Activated CD4-positive, alpha-beta T cell treated with anti-CD3 and anti-CD28 coated beads, Interleukin-2, Interleukin-6, amounts not matched to agents 100 ng/mL and 50 ng/mL, durations not matched to agents 16 hours and 8 hours (primary cell): ENCODE results near the gene LRIG1.

ENCODE experiments used
- DNase-seq: peaks from one replicate; pipeline ENCODE4 v3.0.0-alpha.2; 2020

Gene LRIG1

DNA sequence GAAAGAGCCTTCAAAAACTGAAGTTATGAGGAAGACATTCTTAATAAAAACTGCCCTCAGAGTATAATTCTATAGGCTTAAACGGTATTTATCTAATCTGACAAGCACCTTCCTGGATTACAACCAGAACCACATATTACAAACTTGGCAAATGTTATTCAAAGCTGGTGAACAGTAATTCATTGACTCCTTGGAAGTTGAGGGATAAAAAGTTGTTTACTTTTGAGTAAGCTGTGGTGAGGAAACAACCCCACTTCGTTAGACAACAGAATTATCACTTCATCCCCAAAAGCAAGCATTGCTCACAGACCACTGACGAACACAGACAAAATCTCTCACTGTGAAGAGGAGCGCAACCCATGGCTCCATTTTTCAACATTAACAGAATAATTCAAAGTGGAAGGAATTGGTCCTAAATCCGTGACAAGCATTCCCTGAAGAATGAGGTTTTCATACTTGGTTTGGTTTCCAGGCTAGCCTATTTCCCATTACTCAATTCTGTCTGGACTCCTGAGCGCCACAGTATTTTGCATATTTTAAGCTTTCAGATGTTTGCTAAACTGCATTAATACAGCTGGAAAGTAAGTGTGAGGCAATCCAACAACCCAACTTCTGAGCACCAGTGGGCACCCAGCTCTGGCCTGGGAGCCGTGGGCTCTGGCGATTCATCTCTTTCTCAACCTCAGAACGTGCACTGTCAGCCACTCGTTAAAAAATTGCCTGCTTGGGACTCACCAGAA, 32.7 kb downstream of the LRIG1 start:
- peak; percentile 69 for DNase-seq

DNA sequence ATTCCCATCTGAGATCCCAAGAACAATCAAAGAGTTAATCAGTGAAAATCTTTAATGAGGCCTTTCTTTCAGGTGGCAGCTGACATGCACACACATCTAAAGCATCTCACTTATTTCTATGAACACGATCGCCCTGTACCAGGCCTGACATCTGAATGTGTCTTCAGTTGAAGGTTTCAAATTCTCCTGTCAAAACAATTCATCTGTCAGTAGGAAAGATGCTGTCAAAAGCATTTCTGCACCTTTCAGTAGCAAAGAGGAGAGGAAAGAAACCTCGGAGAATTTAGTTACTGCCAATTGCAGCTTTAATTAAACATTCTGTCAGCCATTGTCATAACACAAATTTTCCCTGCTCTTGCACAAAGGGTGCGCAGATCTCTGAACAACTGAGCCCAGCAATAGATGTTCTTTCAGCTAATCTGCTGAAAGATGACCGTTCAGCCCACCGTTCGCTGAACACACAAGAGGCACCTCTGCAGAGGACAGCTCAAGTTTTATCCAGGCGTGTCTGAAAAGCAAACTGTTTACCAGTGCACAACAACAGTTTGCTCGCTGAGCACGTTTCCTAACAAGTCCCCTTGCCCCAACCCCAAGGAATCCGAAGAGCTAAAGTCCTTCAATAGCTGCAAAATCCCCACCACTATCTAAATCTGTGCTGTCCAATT, 34.1 kb downstream of the LRIG1 start:
- no peak for DNase-seq

DNA sequence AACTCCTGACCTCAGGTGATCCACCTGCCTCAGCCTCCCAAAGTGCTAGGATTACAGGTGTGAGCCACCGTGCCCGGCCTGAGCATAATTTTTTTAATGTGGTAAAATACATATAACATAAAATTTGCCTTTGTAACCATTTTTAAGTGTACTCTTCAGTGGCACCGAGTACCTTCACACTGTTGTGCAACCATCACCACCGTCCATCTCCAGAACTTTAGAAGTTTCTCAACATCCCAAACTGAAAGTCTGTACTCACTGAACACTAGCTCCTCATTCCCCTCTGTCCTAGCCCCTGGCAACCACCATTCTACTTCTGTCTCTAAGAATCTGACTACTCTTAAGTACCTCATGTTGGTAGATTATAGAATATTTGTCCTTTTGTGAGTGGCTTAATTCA, 35.2 kb downstream of the LRIG1 start:
- no peak for DNase-seq

DNA sequence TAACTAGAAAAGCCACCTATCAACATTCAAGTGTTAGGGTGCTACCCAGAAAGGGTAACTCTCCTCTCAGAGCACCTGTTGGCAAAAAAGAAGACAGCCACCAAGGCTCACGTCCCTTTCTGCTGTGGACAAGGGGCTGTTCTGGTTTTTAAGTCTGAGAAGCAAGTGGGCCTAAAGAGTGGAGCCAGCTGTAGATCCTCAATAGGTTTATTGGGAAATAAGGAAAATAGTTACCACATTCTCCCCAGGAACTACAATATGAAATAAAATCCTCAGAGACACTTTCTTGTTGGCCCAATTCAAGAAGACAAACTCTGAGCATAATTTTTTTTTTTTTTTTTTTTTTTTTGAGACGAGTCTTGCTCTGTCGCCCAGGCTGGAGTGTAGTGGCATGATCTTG, 35.8 kb downstream of the LRIG1 start:
- no peak for DNase-seq

DNA sequence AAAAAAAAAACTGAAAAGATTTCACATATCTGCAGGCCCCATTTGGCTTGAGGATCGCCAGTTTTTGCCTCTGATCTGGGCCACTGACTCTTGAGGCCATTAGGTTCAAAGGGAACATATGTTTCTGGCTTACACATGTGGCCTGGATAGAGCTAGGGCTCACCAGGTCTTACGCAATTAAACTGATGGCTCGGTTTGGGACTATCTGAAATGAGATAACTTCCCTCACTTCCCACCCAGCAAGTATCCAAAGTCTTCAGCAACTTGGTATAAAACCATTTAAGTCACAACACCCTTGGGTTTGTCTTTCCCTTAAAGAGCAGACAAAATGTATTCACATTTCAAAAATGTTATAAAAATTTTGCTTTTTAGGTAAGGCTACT, 36.3 kb downstream of the LRIG1 start:
- no peak for DNase-seq

DNA sequence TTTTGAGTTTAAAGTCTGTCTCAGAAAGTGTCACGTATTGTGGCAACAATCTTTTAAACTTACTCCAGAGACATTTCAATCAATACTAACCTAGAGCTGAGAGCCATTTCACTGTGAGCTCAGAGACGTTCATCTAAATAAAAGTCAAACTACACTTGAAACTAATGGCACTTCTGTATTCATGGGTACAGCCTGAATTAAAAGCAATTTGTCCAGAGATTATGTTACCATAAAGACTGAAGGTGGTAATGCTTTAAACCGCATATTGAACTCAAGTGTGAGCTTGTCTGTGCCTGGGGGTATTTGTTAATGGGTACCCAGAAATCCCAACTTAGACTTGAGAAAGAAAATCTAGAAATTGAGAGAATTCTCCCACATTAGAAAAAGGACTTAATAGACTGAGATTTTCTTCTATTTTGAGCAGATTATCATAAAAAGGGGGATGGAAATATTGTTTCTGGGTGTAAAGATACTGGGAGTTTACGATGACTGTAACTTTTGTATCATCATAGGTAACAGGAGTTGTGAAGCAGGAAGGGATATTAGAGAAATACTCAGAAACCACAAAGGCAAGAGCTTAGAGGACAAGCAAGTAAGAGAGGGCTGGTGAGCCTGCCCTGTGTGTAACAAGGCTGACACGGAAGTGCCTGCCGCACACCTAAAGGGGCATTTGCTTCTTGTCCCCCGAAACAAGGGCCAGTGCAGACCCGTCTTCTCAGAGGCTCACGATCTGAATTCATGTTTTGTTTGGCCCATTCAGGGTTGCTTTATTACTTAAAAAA, 36.9 kb downstream of the LRIG1 start:
- no peak for DNase-seq

DNA sequence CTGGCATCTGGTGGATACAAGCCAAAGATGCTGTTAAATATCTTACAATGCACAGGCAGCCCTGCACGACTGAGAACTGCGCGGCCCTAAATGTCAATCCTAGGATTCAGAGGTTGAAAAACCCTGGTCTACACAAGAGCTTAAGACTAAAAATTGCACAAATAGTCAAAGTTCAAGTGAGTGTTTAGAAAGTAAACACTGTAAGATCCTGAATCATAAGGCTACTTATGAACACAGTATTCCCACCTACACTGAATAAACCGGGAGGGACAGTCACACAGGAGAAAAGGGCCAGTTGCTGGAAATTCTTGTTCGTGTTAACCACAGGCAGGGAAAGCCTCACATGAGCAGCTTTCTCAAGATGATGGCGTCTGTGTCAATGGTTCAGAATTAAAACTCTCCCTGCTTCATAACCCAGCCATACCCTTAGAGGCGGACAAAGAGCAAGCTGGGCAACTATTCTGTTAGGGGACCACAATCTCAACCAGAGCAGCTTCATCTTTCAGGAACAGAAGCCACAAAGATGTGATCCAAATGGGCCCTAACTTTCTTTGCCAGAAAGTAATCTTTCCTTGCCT, 37.7 kb downstream of the LRIG1 start:
- no peak for DNase-seq

DNA sequence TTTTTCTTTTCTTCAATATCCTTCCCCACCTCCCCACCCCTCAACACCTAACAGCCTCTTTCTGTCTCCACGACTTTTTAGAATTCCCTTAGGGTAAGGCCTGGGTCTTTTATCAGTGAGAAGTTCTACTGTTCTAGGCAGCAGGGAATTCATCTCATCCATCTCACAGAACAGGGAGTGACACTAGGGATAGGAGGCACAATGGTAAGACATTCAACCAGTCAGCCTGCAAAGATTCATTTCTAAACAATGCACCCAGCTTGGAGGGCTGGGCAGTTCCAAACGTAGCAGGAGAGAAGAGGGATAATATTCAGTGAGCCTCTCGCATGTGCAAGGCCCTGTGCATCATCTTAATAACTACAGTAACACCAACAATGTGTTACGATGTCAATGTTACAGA, 43.6 kb downstream of the LRIG1 start:
- DNase-seq, result no peak

DNA sequence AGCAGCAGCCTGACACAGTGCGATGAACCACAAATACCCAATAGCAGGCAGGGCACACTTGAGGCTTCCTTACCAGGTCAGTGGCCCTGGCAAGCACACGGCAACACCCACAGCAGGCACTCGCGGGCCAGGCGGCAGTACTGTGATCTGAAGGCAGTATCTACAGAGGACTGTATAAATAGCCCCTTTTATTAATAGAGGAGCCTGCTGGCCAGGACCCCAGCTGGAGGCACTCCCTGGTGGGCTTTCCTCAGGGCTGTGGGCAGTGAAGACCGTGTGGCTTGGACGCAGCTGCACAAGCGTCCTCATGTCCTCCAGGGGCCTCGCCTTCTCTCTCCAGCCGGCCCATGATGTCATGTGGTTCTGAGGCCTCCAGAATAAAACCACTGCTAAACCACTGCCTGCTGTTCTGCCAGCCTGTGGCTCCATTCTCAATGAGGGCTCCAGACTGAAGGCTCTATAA, 44.1 kb downstream of the LRIG1 start:
- DNase-seq, result peak; percentile 36

DNA sequence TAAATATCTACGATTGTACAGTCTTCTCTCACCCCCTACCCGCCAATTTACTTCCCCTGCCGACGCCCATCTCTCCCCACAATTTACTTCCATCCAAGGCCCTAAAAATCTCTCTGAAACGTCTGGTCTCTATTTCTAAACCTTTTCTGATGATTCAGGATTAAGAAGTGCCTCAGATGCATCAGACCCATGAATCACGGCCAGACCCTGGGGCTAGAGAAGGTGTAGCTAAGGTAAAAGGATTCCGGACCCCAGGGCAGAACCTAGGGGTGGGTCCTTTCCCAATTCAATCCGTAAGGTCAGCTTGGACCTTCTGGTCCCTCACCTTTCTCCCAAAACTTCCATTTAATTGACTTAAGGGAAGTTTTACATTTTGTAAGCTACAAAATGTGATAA, 46.4 kb downstream of the LRIG1 start:
- DNase-seq, result no peak

DNA sequence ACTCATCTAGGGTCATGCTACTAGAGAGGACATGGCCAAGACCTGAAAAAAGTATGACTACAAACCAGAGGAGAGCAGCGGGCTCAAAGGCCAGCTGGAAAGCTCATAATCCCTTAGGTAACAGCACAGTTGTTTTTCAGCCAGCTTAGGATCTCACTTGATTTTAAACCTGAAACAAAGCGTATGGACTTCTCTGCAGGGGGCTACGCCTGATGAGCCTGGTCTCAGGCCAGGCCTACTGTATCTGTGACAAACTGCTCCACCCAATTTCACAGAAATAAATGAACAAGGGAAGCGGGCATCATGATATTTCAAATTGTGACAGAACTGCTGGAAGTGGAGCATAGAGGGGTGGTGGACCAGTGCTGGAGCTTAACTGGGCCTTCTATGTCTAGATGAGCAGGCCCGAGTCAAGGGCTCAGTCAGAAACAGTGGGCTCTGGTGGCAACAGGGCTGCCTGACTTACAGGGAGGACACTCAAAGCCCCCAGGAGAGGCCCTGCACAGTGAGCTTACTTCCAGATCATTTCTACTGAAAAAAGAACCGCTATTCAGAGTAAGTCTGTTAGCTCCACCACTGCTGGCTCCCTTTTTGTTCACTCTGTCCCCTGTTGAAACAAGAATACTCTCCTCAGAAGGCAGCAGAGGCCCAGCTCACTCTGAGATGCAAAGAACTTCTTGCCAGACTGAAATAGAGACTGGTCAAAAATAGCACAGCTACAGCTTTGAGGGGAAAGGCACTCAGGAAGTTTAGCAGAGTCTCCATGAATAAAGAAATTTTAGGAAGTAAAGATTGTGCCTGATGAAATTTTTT, 47.0 kb downstream of the LRIG1 start:
- no peak for DNase-seq

DNA sequence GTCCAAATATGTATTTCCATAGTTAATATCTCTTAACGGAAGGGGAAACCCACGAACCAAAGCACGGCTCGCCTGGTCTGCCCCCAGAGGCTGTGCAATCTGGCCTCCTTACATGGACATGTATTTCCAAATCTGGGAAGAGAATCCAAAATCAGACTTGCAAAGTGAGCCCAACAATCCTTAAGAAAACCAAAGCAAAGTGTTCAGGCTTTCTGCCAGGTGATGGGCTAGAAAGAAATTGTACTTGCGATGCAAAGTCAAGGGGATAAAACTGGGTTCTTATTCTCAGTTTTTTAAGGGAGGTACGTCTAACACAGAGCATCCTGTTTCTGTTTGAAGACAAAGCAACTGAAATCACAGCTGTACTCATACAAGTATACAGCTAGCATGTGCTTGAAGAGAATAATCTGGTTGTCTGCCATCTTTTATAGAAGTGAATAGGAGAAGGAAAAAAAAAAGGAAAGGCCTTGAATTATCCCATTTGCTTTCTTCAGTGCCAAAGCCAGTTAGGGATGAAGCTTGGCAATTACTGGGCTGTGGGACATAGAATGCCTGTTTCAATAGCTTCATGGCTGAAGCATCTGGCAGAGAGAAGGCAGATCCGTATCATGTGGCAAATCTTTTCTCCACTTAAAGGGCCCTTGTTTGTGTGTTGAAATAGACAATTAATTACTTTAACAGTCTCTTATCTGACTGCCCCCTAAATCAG, 48.4 kb downstream of the LRIG1 start:
- no peak for DNase-seq

DNA sequence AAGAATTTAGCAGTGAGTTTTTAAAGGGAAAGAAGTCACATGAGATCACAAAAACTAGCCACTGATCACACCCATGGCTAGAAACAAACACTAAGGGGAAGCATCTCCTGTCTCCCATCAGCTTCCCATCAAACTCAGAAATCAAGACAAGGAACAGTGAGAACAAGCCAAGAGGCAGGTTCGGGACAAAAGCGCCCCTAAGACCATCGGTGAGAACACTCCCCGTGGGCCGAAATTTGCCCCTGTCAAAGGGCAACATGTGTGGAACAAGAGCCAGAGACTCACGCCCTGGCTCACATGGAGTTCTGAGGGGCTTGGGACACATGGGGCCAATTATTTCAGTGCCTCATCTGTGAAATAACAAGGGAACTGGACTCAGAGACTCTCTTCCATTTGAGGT, 49.1 kb downstream of the LRIG1 start:
- DNase-seq, result no peak

DNA sequence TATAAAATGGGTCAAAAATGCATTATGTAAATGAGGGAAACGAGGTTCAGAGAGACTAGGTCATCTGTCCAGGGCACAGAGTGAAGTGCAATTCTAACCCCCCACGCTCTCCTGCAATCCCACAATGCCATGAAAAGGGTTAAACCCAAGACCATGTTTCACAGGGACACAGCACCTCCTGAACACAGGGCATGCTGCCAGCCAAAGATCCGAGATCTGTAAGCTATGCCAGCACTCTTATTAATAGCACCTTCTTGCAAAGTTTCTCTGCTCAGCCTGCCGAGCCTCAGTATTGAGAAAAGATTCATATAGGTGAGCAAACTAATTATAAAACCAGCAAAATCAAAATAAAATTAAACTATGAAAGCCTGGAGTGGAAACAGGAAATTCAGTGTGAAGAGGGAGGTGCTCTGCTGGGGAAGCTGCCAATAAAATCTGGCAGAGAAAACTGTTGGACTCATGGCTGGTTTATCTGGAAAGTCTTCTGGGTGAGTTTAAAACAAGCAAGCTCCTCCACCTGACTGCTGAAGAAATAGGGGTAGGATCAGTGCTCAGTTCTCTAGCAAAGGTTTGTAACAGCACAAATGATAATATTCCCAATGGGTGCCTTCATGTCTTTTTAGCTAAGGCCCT, 50.3 kb downstream of the LRIG1 start:
- DNase-seq, result no peak

DNA sequence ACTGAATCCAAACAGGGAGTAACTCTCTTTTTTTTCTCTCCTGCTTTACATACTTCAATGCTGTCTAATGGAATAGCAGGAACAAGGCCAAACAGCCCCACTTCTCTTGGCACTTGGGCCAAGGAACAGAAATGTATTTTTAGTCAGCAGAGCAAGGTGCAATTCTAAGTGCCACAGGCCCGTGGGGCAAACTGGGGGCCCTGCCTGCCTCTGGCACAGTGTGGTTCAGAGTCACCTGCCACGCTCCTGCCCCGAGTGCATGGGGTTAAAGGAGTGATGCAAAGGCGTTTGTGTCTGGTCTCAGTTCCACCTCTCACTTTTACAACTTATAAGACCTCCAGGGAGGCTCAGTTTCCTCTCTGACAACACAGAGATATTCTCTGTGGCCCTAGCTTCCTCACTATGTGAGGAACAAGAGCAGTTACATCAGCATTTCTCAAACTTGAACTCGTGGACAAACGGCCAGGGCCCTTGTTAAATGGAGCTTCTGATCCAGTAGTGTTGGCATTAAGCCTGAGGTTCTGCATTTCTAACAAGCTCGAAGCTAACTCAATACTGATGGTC, 51.3 kb downstream of the LRIG1 start:
- DNase-seq, result no peak

DNA sequence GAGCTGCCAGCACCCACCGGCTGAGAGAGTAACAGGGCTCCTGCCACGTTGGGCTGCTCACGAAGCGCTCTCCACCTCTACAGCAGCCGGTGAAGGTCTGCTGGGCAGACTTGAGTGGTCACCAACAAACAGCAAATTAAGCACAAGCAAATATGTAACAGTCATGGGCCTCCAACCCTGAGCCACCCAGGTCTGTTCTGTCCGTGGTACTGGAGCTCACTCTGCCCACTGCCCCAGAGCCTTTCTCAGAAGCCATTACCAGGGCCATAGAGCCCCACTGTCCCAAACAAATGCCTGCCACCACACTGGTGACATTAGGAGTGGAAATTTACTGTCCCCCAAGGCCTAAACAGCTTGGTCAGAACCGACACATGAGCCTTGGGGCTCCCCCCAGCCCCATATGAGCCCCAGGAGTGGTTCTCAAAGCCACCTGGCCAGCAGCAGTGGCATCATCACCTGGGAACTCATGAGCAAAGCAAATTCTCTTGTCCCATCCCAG, 56.6 kb downstream of the LRIG1 start:
- no peak for DNase-seq

DNA sequence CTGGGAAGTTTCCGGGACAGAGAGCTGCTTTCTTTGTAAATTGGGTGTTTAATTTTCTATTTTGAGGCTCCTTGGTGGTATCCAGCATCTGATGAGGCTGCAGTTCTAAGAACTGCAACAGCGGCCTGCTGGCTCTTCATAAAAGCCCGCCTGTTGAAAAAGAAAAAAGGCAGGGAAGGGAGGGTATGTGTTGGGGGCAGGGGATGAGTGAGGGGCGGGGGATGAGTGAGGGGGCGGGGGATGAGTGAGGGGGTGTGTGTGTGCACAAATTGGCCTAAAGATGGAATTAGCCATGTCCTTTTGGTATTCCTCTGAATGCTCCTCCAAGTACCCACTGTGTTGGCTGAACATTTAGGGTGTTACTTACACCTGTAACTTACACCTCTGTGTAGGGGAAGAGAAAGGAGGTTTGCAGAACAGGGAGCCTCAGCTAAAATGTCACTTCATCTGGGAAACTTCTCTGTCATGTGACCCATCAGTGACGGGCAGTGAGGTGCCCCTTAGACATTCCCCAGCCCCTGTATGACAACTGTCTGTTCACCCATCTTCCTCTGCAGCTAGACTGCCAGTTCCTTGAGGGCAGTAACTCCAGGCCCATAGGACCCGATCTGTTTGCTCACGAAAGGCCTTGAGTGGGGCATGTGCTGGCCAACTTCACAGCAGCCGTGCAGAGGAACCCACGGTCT, 57.6 kb downstream of the LRIG1 start:
- DNase-seq, result no peak

DNA sequence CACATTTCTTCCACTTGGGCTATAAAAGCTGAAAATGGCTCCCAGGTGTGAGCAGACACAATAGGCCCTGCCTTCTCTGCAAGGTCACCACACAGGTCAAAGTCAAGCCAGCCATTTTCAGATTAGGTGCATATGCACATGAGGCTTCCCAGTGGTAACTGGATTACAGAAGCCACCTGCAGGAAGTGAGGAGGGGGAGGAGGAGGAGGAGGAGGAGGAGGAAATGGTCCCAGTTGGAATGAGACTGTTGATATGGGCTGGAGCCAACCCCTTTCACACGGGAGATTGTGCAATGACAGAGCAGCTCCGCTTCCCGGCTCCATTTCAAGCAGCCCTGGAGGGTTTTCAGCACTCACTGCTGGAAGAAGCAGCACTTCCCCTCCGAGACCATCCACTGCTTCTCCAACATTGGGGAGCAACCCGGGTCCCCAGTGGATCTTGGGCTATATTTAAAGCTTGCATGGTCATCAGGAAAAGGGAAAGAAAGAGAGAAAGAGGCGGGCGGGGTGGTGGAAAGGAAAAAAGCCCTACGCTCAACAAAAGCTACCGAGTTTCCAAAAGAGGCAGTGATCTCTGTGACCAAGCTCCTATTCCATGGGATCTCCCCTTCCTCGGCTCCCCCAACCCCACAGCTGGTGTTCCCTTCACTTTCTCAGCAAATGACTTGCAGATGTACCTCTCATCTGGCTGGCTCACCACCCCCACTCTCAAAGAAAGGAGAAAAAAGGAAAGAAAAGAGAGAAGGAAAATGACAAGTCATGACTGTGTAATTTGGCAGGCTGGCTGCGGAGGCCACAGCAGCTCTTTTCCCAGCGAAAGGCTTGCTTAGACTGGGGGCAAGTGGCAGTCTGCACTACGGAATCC, 58.3 kb downstream of the LRIG1 start:
- no peak for DNase-seq

DNA sequence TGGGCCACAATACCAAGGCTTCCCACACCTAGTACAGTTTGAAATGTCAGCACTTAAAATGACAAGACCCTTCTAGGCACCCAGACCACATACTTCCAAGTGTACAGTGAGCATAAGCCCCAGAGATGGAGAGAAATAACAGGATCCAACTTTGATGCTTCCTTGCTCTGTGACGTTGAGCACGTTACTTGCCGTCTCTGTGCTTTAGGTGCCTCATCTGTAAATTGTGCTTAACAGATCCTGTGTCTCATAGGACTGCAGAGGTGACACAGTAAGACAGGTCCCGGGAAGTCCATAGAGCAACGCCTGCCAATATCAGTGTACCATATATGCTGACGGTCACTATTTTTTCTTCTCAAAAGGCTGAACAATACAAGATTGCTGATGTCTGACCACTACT, 59.1 kb downstream of the LRIG1 start:
- DNase-seq, result no peak
